SK-N-SH (cell line): ENCODE results near the gene AHCYL1. TPM values are rescaled to one million over a fixed set of nuclear protein-coding genes. Genes with fewer than 3 reads are reported as not detected.

Source experiments
- CTCF ChIA-PET: fragments of 300-600, 350-600 bp; formaldehyde crosslinking; extraction: SDS; loops from one replicate; lab custom pipeline; 2021; lab: Yijun Ruan, JAX
- POLR2A ChIA-PET: fragments of 350-600 bp; sonication (Branson Sonifier 250); formaldehyde crosslinking; extraction: SDS; loops from one replicate; lab custom pipeline; 2020; ENCODE audit warnings: antibody characterized with exemption, inconsistent platforms; lab: Yijun Ruan, JAX
- DNase-seq: peaks from one replicate; pipeline ENCODE4 v3.0.0; 2012
- H2AFZ ChIP-seq: fragments of 200-600 bp; sonication (generic); 2 replicates; pipeline ENCODE4 v1.8.1; 2016; ENCODE audit warnings: antibody characterized with exemption, mild to moderate bottlenecking, low read depth
- H3F3A ChIP-seq: fragments of 200-600 bp; sonication (generic); replicated peaks from 2 replicates; pipeline ENCODE3; 2016; ENCODE audit warnings: antibody characterized with exemption, mild to moderate bottlenecking; ENCODE audit not compliant: insufficient read depth
- H3K27ac ChIP-seq, 2 experiments: fragments of 200-500 bp in 1 of 2; fragments of 200-600 bp in 1 of 2; sonication (Bioruptor generic) in 1 of 2; sonication (generic), shearing (Covaris generic) in 1 of 2; 2 replicates each; pipeline versions ENCODE4 v1.5.1 to v1.6.1; 2014 to 2016; ENCODE audit warnings: low read depth in 2 of 2, inconsistent platforms in 1 of 2, low read length in 1 of 2, mild to moderate bottlenecking in 1 of 2, mixed read lengths in 1 of 2
- H3K27me3 ChIP-seq: fragments of 200-600 bp; sonication (generic), shearing (Covaris generic); 2 replicates; pipeline ENCODE4 v1.6.1; 2016; ENCODE audit warnings: mixed run types; ENCODE audit not compliant: insufficient read depth
- H3K36me3 ChIP-seq, 2 experiments: fragments of 200-500 bp in 1 of 2; fragments of 200-600 bp in 1 of 2; sonication (Bioruptor generic) in 1 of 2; sonication (generic) in 1 of 2; replicated peaks in 1 of 2; 2 replicates each; pipeline versions ENCODE3 to v1.5.1; 2014 to 2016; ENCODE audit warnings: low read length in 1 of 2, mild to moderate bottlenecking in 1 of 2; ENCODE audit not compliant: insufficient read depth in 2 of 2, control insufficient read depth in 1 of 2
- H3K4me1 ChIP-seq, 2 experiments: fragments of 200-500 bp in 1 of 2; fragments of 200-600 bp in 1 of 2; sonication (Bioruptor generic) in 1 of 2; sonication (generic), shearing (Covaris generic) in 1 of 2; 2 replicates each; pipeline versions ENCODE4 v1.5.1 to v1.6.1; 2014 to 2016; ENCODE audit warnings: low read depth in 1 of 2, low read length in 1 of 2, mixed run types in 1 of 2; ENCODE audit not compliant: insufficient read depth in 2 of 2, control insufficient read depth in 1 of 2
- H3K4me2 ChIP-seq: fragments of 200-600 bp; sonication (generic), shearing (Covaris generic); 2 replicates; pipeline ENCODE4 v1.6.1; 2017; ENCODE audit warnings: mixed run types
- H3K4me3 ChIP-seq, 2 experiments: fragments of 200-500 bp in 1 of 2; fragments of 200-600 bp in 1 of 2; sonication (Bioruptor generic) in 1 of 2; sonication (generic), shearing (Covaris generic) in 1 of 2; 2 replicates each; pipeline versions ENCODE4 v1.5.1 to v1.8.1; 2014 to 2016; ENCODE audit warnings: low read depth in 2 of 2, inconsistent platforms in 1 of 2, low read length in 1 of 2, mild to moderate bottlenecking in 1 of 2, mixed read lengths in 1 of 2, moderate library complexity in 1 of 2
- H3K79me2 ChIP-seq: fragments of 200-600 bp; sonication (generic); 2 replicates; pipeline ENCODE4 v1.8.1; 2017; ENCODE audit warnings: mild to moderate bottlenecking; ENCODE audit not compliant: insufficient read depth
- H3K9ac ChIP-seq: fragments of 200-600 bp; sonication (generic); 2 replicates; pipeline ENCODE4 v1.6.1; 2017; ENCODE audit warnings: mixed run types
- H3K9me2 ChIP-seq: fragments of 200-600 bp; sonication (generic); 2 replicates; pipeline ENCODE4 v1.6.1; 2017; ENCODE audit warnings: mixed run types
- H3K9me3 ChIP-seq: fragments of 200-600 bp; sonication (generic); 2 replicates; pipeline ENCODE4 v1.6.1; 2017; ENCODE audit warnings: mixed run types, mild to moderate bottlenecking, moderate library complexity
- H4K20me1 ChIP-seq: fragments of 200-600 bp; sonication (generic); 2 replicates; pipeline ENCODE4 v1.6.1; 2017; ENCODE audit warnings: mild to moderate bottlenecking, mixed run types; ENCODE audit not compliant: insufficient read depth
- CHD2 ChIP-seq: fragments of 150-350 bp; IDR thresholded peaks from 2 replicates; pipeline ENCODE4 v1.6.1; 2018; ENCODE audit warnings: low read length; ENCODE audit not compliant: partially characterized antibody
- CTCF ChIP-seq: fragments of 200-600 bp; sonication (generic); IDR thresholded peaks from 2 replicates; pipeline ENCODE4 v1.6.1; 2017; ENCODE audit warnings: antibody characterized with exemption, mild to moderate bottlenecking, moderate library complexity
- ELF1 ChIP-seq: IDR thresholded peaks from 2 replicates; pipeline ENCODE4 v1.4.0; 2012
- RCOR1 ChIP-seq: fragments of 150-350 bp; IDR thresholded peaks from 2 replicates; pipeline ENCODE4 v1.6.1; 2017; ENCODE audit warnings: antibody characterized with exemption, low read length
- YY1 ChIP-seq: IDR thresholded peaks from 2 replicates; pipeline ENCODE4 v1.4.0; 2012; ENCODE audit warnings: low read depth, mild to moderate bottlenecking
- WGBS: methylation state at CpG from one replicate; pipeline ENCODE4 v1.1.6; 2017; ENCODE audit warnings: low lambda C conversion rate; 5-methylcytosine and 5-hydroxymethylcytosine counted together
- polyA plus RNA-seq, 3 experiments: library from polyadenylated mRNA; depleted of rRNA; stranded (reverse); fragments of >200 nt; gene quantifications; 2 replicates each; pipeline ENCODE4 v1.2.3, GENCODE V29; 2012
- TF ChIP-seq, protein P1 (sequence below): fragments of 150-350 bp; IDR thresholded peaks from 2 replicates; pipeline ENCODE4 v1.6.1; 2016; ENCODE audit warnings: mild to moderate bottlenecking, low read depth, low read length
- TF ChIP-seq, protein P2 (sequence below): IDR thresholded peaks from 2 replicates; pipeline ENCODE4 v1.4.0; 2012; ENCODE audit warnings: low read depth

AHCYL1 gene
- polyA plus RNA-seq, 1 of the 3 experiments (the other 2 are of a cell fraction): 39.7 TPM

DNA sequence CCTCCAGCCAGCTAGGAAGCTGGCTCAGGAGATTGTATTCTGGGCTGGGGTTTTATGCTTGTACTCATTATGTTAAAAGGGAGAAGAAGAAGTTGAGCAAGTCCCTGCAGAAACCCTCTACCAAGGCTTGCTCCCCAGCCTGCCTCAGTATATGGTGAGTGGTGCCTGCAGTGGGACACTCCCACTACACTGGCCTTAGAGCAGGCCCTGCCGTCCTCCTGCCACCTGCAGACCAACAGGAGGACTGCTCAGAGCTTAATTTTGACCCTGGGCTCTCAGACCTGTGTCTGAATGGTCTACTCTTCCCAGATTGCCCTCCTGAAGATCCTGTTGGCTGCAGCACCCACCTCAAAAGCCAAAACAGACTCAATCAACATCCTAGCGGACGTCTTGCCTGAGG, 62.9 kb downstream of the AHCYL1 start:
- Histone ChIP-seq H2AFZ (no peak overlapping the region), H3K27me3 (no peaks in the 10 kb centered on the region), H3K4me1 (peaks cover 11 to 32% of the 10 kb centered on the region in 2 experiments; a peak in 1 of 4 replicates), H4K20me1 (no peaks in the 10 kb centered on the region), H3K36me3 (peaks cover 66 to 94% of the 10 kb centered on the region in 2 experiments), H3K4me3 (no peak overlapping the region), H3K9ac (no peak overlapping the region), H3K4me2 (no peak overlapping the region), H3K79me2 (no peaks in the 10 kb centered on the region), H3K9me2 (no peaks in the 10 kb centered on the region), H3K27ac (no peak overlapping the region; a peak in 1 of 4 replicates), H3F3A (peaks cover 8% of the 10 kb centered on the region), H3K9me3 (no peaks in the 10 kb centered on the region)
- ChIA-PET POLR2A (interaction anchor here (0.6 to 1.0 kb wide), 2 partner anchors 17 to 54 kb away, joined by 3 read pairs; no protein-coding TSS in a partner anchor), CTCF (interaction anchor here (0.6 to 42.0 kb wide), 8 partner anchors 13 to 568 kb away, joined by 3 to 1768 read pairs (median 6); partner anchors contain the start of gene UBL4B)
- 92% methylated on average over 3 of the region's 3 CpGs for WGBS
- no peak for DNase-seq
- TF ChIP-seq RCOR1 (no peak), CTCF (no peak)

GRCh38 chr1:110048240-110048639, 63.7 kb downstream of the AHCYL1 start:
- H3K4me1 ChIP-seq: peaks cover 11 to 32% of the 10 kb centered on the region in 2 experiments; a peak in 1 of 4 replicates
- no peaks in the 10 kb centered on the region for H4K20me1 ChIP-seq
- 100% methylated on average over 1 of the region's 5 CpGs for WGBS
- no peaks in the 10 kb centered on the region for H3K9me3 ChIP-seq
- H3K27ac ChIP-seq: peak overlapping the region in 1 of 2 experiments; percentile 91; a peak in 2 of 4 replicates
- no peak overlapping the region for H3K4me3 ChIP-seq
- H3K79me2 ChIP-seq: no peaks in the 10 kb centered on the region
- H3K9ac ChIP-seq: no peak overlapping the region
- POLR2A ChIA-PET: no interaction called here
- H3K27me3 ChIP-seq: no peaks in the 10 kb centered on the region
- no peak for DNase-seq
- H3K36me3 ChIP-seq: peaks cover 63 to 91% of the 10 kb centered on the region in 2 experiments
- H3K4me2 ChIP-seq: no peak overlapping the region
- H3K9me2 ChIP-seq: no peaks in the 10 kb centered on the region
- peaks cover 8% of the 10 kb centered on the region for H3F3A ChIP-seq
- H2AFZ ChIP-seq: no peak overlapping the region
- TF ChIP-seq, protein P1, sequence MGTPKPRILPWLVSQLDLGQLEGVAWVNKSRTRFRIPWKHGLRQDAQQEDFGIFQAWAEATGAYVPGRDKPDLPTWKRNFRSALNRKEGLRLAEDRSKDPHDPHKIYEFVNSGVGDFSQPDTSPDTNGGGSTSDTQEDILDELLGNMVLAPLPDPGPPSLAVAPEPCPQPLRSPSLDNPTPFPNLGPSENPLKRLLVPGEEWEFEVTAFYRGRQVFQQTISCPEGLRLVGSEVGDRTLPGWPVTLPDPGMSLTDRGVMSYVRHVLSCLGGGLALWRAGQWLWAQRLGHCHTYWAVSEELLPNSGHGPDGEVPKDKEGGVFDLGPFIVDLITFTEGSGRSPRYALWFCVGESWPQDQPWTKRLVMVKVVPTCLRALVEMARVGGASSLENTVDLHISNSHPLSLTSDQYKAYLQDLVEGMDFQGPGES: no peak
- TF ChIP-seq CTCF (no peak), ELF1 (no peak), CHD2 (no peak), YY1 (no peak)
- TF ChIP-seq, protein P2, sequence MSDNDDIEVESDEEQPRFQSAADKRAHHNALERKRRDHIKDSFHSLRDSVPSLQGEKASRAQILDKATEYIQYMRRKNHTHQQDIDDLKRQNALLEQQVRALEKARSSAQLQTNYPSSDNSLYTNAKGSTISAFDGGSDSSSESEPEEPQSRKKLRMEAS: no peak
- CTCF ChIA-PET: interaction anchor here (1.3 to 42.0 kb wide), 4 partner anchors 13 to 448 kb away, joined by 5 to 1768 read pairs (median 40); partner anchors contain the start of gene UBL4B
